GM12874 (cell line): Measurements from ENCODE around the gene B9D1.

Experiments used
- CTCF ChIP-seq: IDR thresholded peaks from 2 replicates; pipeline ENCODE4 v1.5.1; 2011; ENCODE audit warnings: low read depth, mild to moderate bottlenecking, control low read depth, low read length, moderate library complexity; ENCODE audit not compliant: insufficient read depth

B9D1 gene

GRCh38 chr17:19331543-19332245 is 30.8 kb downstream of the B9D1 start:
- TF ChIP-seq CTCF: no peak

GRCh38 chr17:19331134-19331533 is 31.4 kb downstream of the B9D1 start:
- TF ChIP-seq CTCF: no peak

- TF ChIP-seq CTCF: no peak
Measured at GRCh38 chr17:19330271-19330670, 32.3 kb downstream of the B9D1 start.

GRCh38 chr17:19329839-19330238 is 32.7 kb downstream of the B9D1 start:
- TF ChIP-seq CTCF: no peak

GRCh38 chr17:19329136-19329535 is 33.4 kb downstream of the B9D1 start:
- no peak for TF ChIP-seq CTCF

- no peak for TF ChIP-seq CTCF
Measured at GRCh38 chr17:19328441-19329061, 34.0 kb downstream of the B9D1 start.

GRCh38 chr17:19327031-19327783 is 35.3 kb downstream of the B9D1 start:
- TF ChIP-seq CTCF: no peak
